Hepatocyte (in vitro differentiated cells): ENCODE measurements around the gene SPATS2. TPM values are rescaled to one million over a fixed set of nuclear protein-coding genes. Genes with fewer than 3 reads are reported as not detected.

Experiments
- DNase-seq: peaks from one replicate; pipeline ENCODE4 v3.0.0-alpha.2; 2016; ENCODE audit warnings: low spot score
- H2AFZ ChIP-seq: fragments of 200-600 bp; sonication (generic); 2 replicates; pipeline ENCODE4 v1.6.0; 2016; ENCODE audit warnings: antibody characterized with exemption, mild to moderate bottlenecking
- H3K27ac ChIP-seq: fragments of 200-600 bp; sonication (generic); 2 replicates; pipeline ENCODE4 v1.5.1; 2016; ENCODE audit warnings: mild to moderate bottlenecking
- H3K27me3 ChIP-seq: fragments of 200-600 bp; sonication (generic); 2 replicates; pipeline ENCODE4 v1.6.1; 2016
- H3K36me3 ChIP-seq: fragments of 200-600 bp; sonication (generic); replicated peaks from 2 replicates; pipeline ENCODE4 v1.5.1; 2016; ENCODE audit warnings: low read depth; ENCODE audit not compliant: insufficient read depth
- H3K4me1 ChIP-seq: fragments of 200-600 bp; sonication (generic); 2 replicates; pipeline ENCODE4 v1.5.1; 2016; ENCODE audit warnings: mild to moderate bottlenecking, moderate library complexity; ENCODE audit not compliant: insufficient read depth
- H3K4me2 ChIP-seq: fragments of 200-600 bp; sonication (generic); 2 replicates; pipeline ENCODE4 v1.6.0; 2016
- H3K4me3 ChIP-seq: fragments of 200-600 bp; sonication (generic); 2 replicates; pipeline ENCODE4 v1.5.1; 2016; ENCODE audit warnings: mild to moderate bottlenecking
- H3K79me2 ChIP-seq: fragments of 200-600 bp; sonication (generic); 2 replicates; pipeline ENCODE4 v1.6.0; 2017; ENCODE audit warnings: mild to moderate bottlenecking
- H3K9me2 ChIP-seq: fragments of 200-600 bp; sonication (generic); replicated peaks from 2 replicates; pipeline ENCODE4 v1.6.0; 2017; ENCODE audit warnings: mild to moderate bottlenecking; ENCODE audit not compliant: insufficient read depth
- H3K9me3 ChIP-seq: fragments of 200-600 bp; sonication (generic); 2 replicates; pipeline ENCODE4 v1.5.1; 2016; ENCODE audit warnings: low read depth, mild to moderate bottlenecking
- H4K20me1 ChIP-seq: fragments of 200-600 bp; sonication (generic); 2 replicates; pipeline ENCODE4 v1.6.0; 2016; ENCODE audit warnings: mild to moderate bottlenecking; ENCODE audit not compliant: insufficient read depth, poor library complexity, severe bottlenecking
- CTCF ChIP-seq: fragments of 200-600 bp; sonication (generic); IDR thresholded peaks from 2 replicates; pipeline ENCODE4 v1.5.1; 2016; ENCODE audit warnings: antibody characterized with exemption, mild to moderate bottlenecking; ENCODE audit not compliant: poor library complexity
- EZH2 ChIP-seq: fragments of 200-600 bp; sonication (generic); IDR thresholded peaks from 2 replicates; pipeline ENCODE4 v1.6.1; 2016; ENCODE audit warnings: antibody characterized with exemption, mild to moderate bottlenecking, borderline replicate concordance
- EZH2phosphoT487 ChIP-seq: fragments of 200-600 bp; sonication (generic); IDR thresholded peaks from one replicate; pipeline ENCODE4 v1.6.1; 2018; ENCODE audit warnings: antibody characterized with exemption, mild to moderate bottlenecking, low read depth, moderate library complexity; ENCODE audit not compliant: unreplicated experiment, severe bottlenecking
- WGBS: methylation state at CpG from one replicate; pipeline ENCODE4 v1.1.6; 2016; ENCODE audit warnings: low lambda C conversion rate; ENCODE audit errors: missing lambda C conversion rate; 5-methylcytosine and 5-hydroxymethylcytosine counted together
- polyA plus RNA-seq: library from polyadenylated mRNA; unstranded; fragments of >200 nt; fragmentation: Nextera tagmentation; extraction: Ambion mirVana; gene quantifications from 2 replicates; pipeline ENCODE4 v1.2.1, GENCODE V29; 2016
- total RNA-seq: library from RNA; depleted of rRNA; stranded (reverse); fragments of >200 nt; gene quantifications from 2 replicates; pipeline ENCODE4 v1.2.3, GENCODE V29; 2014

The SPATS2 gene
- total and polyA plus RNA-seq, 2 experiments from 2014 or later: 24.9 to 39.8 TPM

GRCh38 chr12:49560695-49561094 is 193.4 kb downstream of the SPATS2 start:
- Histone ChIP-seq H3K79me2 (no peaks in the 10 kb centered on the region), H3K4me3 (no peak overlapping the region), H3K27me3 (no peaks in the 10 kb centered on the region), H3K4me2 (no peak overlapping the region), H3K27ac (no peak overlapping the region), H3K36me3 (no peaks in the 10 kb centered on the region), H3K4me1 (no peaks in the 10 kb centered on the region), H3K9me2 (no peaks in the 10 kb centered on the region), H2AFZ (no peak overlapping the region), H3K9me3 (no peaks in the 10 kb centered on the region), H4K20me1 (no peaks in the 10 kb centered on the region)
- TF ChIP-seq EZH2phosphoT487 (no peak), EZH2 (no peak), CTCF (no peak)
- WGBS: 93% methylated on average over 7 of the region's 7 CpGs
- no peak for DNase-seq

- no peak for TF ChIP-seq CTCF
- TF ChIP-seq EZH2: no peak
- TF ChIP-seq EZH2phosphoT487: no peak
- Histone ChIP-seq H3K4me1 (peaks cover 5% of the 10 kb centered on the region), H3K27me3 (no peaks in the 10 kb centered on the region), H3K36me3 (no peaks in the 10 kb centered on the region), H3K9me3 (no peaks in the 10 kb centered on the region), H3K9me2 (no peaks in the 10 kb centered on the region), H3K4me3 (no peak overlapping the region), H3K79me2 (peaks cover 15% of the 10 kb centered on the region), H3K27ac (no peak overlapping the region), H3K4me2 (no peak overlapping the region), H4K20me1 (no peaks in the 10 kb centered on the region), H2AFZ (no peak overlapping the region)
- WGBS: 91% methylated on average over 6 of the region's 6 CpGs
- no peak for DNase-seq
Observed at GRCh38 chr12:49562233-49562632, 195.0 kb downstream of the SPATS2 start.

- Histone ChIP-seq H2AFZ (no peak overlapping the region), H3K4me2 (no peak overlapping the region), H3K27me3 (no peaks in the 10 kb centered on the region), H4K20me1 (no peaks in the 10 kb centered on the region), H3K9me2 (no peaks in the 10 kb centered on the region), H3K27ac (no peak overlapping the region), H3K79me2 (peaks cover 19% of the 10 kb centered on the region), H3K4me1 (peaks cover 5% of the 10 kb centered on the region), H3K4me3 (no peak overlapping the region), H3K9me3 (no peaks in the 10 kb centered on the region), H3K36me3 (no peaks in the 10 kb centered on the region)
- DNase-seq: no peak
- 94% methylated on average over 6 of the region's 6 CpGs for WGBS
- no peak for TF ChIP-seq EZH2
- TF ChIP-seq CTCF: no peak
- no peak for TF ChIP-seq EZH2phosphoT487
Observed at GRCh38 chr12:49562831-49563230, 195.6 kb downstream of the SPATS2 start.
